CD8-positive, alpha-beta memory T cell (primary cell): Measurements from ENCODE around the gene AP1G2. TPM values are rescaled to one million over a fixed set of nuclear protein-coding genes. Genes with fewer than 3 reads are reported as not detected.
A peak's percentile ranks its signal among the peaks of the same experiment; 100 is the strongest.

Source experiments
- CTCF ChIA-PET: fragments of 350-600 bp; sonication (Branson Sonifier 250); formaldehyde crosslinking; loops from one replicate; lab custom pipeline; 2021; ENCODE audit warnings: antibody characterized with exemption; lab: Charles Lee
- POLR2A ChIA-PET: fragments of 350-600 bp; sonication (Branson Sonifier 250); formaldehyde crosslinking; loops from one replicate; lab custom pipeline; 2021; ENCODE audit warnings: antibody characterized with exemption; lab: Charles Lee
- DNase-seq, 5 donors: peaks; one replicate each; pipeline versions ENCODE4 v3.0.0 to v3.0.0-alpha.2; 2020 to 2022; ENCODE audit warnings: mixed read lengths in 1 of 5
- H3K27ac ChIP-seq: one replicate; pipeline ENCODE4 v1.7.0; 2013; ENCODE audit warnings: low read depth, mild to moderate bottlenecking, low read length, moderate library complexity
- H3K27me3 ChIP-seq: 2 replicates; pipeline ENCODE4 v1.7.0; 2013; ENCODE audit warnings: low read length, mild to moderate bottlenecking; ENCODE audit not compliant: insufficient read depth, poor library complexity, severe bottlenecking
- H3K36me3 ChIP-seq: 2 replicates; pipeline ENCODE4 v1.7.0; 2013; ENCODE audit warnings: mild to moderate bottlenecking, low read length, moderate library complexity; ENCODE audit not compliant: insufficient read depth
- H3K4me1 ChIP-seq: 2 replicates; pipeline ENCODE4 v1.7.0; 2013; ENCODE audit warnings: mild to moderate bottlenecking, low read length, moderate library complexity; ENCODE audit not compliant: insufficient read depth
- H3K4me3 ChIP-seq: 2 replicates; pipeline ENCODE4 v1.7.0; 2013; ENCODE audit warnings: mild to moderate bottlenecking, low read length
- H3K9me3 ChIP-seq: 2 replicates; pipeline ENCODE4 v1.7.0; 2013; ENCODE audit warnings: mild to moderate bottlenecking, low read length
- H3K27ac Mint-ChIP-seq, 8 donors: one replicate each; pipeline ENCODE4 v1.8.0; 2020 to 2021; ENCODE audit warnings: mixed read lengths in 8 of 8, mild to moderate bottlenecking in 6 of 8, inconsistent platforms in 3 of 8, moderate library complexity in 3 of 8
- H3K27me3 Mint-ChIP-seq, 2 donors: one replicate each; pipeline ENCODE4 v1.8.0; 2020 to 2021; ENCODE audit warnings: mixed read lengths in 2 of 2, mild to moderate bottlenecking in 1 of 2, moderate library complexity in 1 of 2
- H3K36me3 Mint-ChIP-seq, 3 donors: one replicate each; pipeline ENCODE4 v1.8.0; 2020 to 2021; ENCODE audit warnings: mixed read lengths in 3 of 3, inconsistent platforms in 1 of 3, mild to moderate bottlenecking in 1 of 3
- H3K4me1 Mint-ChIP-seq, 3 donors: one replicate each; pipeline ENCODE4 v1.8.0; 2020 to 2021; ENCODE audit warnings: mixed read lengths in 3 of 3, inconsistent platforms in 1 of 3, mild to moderate bottlenecking in 1 of 3
- H3K4me3 Mint-ChIP-seq, 7 donors: one replicate each; pipeline ENCODE4 v1.8.0; 2020 to 2021; ENCODE audit warnings: mixed read lengths in 7 of 7, mild to moderate bottlenecking in 6 of 7, moderate library complexity in 4 of 7, inconsistent platforms in 2 of 7
- H3K9me3 Mint-ChIP-seq, 5 donors: one replicate each; pipeline ENCODE4 v1.8.0; 2020 to 2022; ENCODE audit warnings: mixed read lengths in 5 of 5, mild to moderate bottlenecking in 3 of 5, moderate library complexity in 2 of 5, inconsistent platforms in 1 of 5
- polyA plus RNA-seq: library from polyadenylated mRNA; unstranded; fragments of 300-500 nt; fragmentation: Illumina TruSeq; gene quantifications from one replicate; pipeline ENCODE4 v1.2.3, GENCODE V29; 2021
- total RNA-seq, 2 experiments: library from RNA; stranded (reverse); gene quantifications; one replicate each; pipeline ENCODE4 v1.2.3, GENCODE V29; 2021

Gene AP1G2
- total and polyA plus RNA-seq, 3 experiments from 2014 or later, result 80.8 to 154 (median 152) TPM

GRCh38 chr14:23530375-23531055 is 37.1 kb downstream of the AP1G2 start:
- Histone ChIP-seq H3K9me3 (no peaks in the 10 kb centered on the region), H3K27ac (no peak overlapping the region), H3K4me3 (no peak overlapping the region), H3K36me3 (no peaks in the 10 kb centered on the region), H3K27me3 (no peaks in the 10 kb centered on the region), H3K4me1 (no peaks in the 10 kb centered on the region)
- Mint-ChIP-seq H3K27me3 (no peaks in the 10 kb centered on the region), H3K4me1 (no peaks in the 10 kb centered on the region), H3K9me3 (no peaks in the 10 kb centered on the region), H3K27ac (peak overlapping the region in 1 of 8 donors; percentile 29), H3K4me3 (no peak overlapping the region), H3K36me3 (no peaks in the 10 kb centered on the region)
- ChIA-PET CTCF (interaction anchor here (2.3 kb wide), 2 partner anchors 9 to 16 kb away, joined by 4 to 10 read pairs; no protein-coding TSS in a partner anchor), POLR2A (no interaction called here)
- DNase-seq, result no peak

GRCh38 chr14:23529016-23529415 is 38.6 kb downstream of the AP1G2 start:
- DNase-seq, result no peak
- H3K4me3 ChIP-seq, result no peak overlapping the region
- no peaks in the 10 kb centered on the region for H3K27me3 ChIP-seq
- Mint-ChIP-seq H3K4me3 (no peak overlapping the region), H3K27ac (peak overlapping the region in 1 of 8 donors; percentile 92), H3K36me3 (no peaks in the 10 kb centered on the region), H3K9me3 (no peaks in the 10 kb centered on the region), H3K27me3 (no peaks in the 10 kb centered on the region), H3K4me1 (no peaks in the 10 kb centered on the region)
- no peaks in the 10 kb centered on the region for H3K4me1 ChIP-seq
- H3K36me3 ChIP-seq, result no peaks in the 10 kb centered on the region
- no peaks in the 10 kb centered on the region for H3K9me3 ChIP-seq
- ChIA-PET POLR2A (no interaction called here), CTCF (interaction anchor here (2.3 kb wide), 1 partner anchor 15 kb away, joined by 4 read pairs; no protein-coding TSS in a partner anchor)
- no peak overlapping the region for H3K27ac ChIP-seq

- Histone ChIP-seq H3K36me3 (no peaks in the 10 kb centered on the region), H3K4me3 (no peak overlapping the region), H3K4me1 (no peaks in the 10 kb centered on the region), H3K9me3 (no peaks in the 10 kb centered on the region), H3K27ac (no peak overlapping the region), H3K27me3 (no peaks in the 10 kb centered on the region)
- Mint-ChIP-seq H3K9me3 (no peaks in the 10 kb centered on the region), H3K36me3 (no peaks in the 10 kb centered on the region), H3K27ac (peak overlapping the region in 2 of 8 donors; percentile 23 to 33), H3K27me3 (no peaks in the 10 kb centered on the region), H3K4me1 (no peaks in the 10 kb centered on the region), H3K4me3 (no peak overlapping the region)
- ChIA-PET CTCF (interaction anchor here (2.3 kb wide), 1 partner anchor 14 kb away, joined by 4 read pairs; no protein-coding TSS in a partner anchor), POLR2A (no interaction called here)
- no peak for DNase-seq
These were observed 39.0 kb downstream of the AP1G2 start for GRCh38 chr14:23528555-23528954.

GRCh38 chr14:23525611-23526010 is 42.0 kb downstream of the AP1G2 start:
- no peak overlapping the region for H3K4me3 Mint-ChIP-seq
- no peaks in the 10 kb centered on the region for H3K4me1 Mint-ChIP-seq
- Histone ChIP-seq H3K4me1 (no peaks in the 10 kb centered on the region), H3K4me3 (no peak overlapping the region), H3K9me3 (no peaks in the 10 kb centered on the region), H3K27me3 (no peaks in the 10 kb centered on the region), H3K36me3 (no peaks in the 10 kb centered on the region), H3K27ac (no peak overlapping the region)
- H3K27me3 Mint-ChIP-seq, result no peaks in the 10 kb centered on the region
- H3K36me3 Mint-ChIP-seq, result no peaks in the 10 kb centered on the region
- CTCF ChIA-PET, result interaction anchor here (1.5 kb wide), 1 partner anchor 34 kb away, joined by 3 read pairs; no protein-coding TSS in a partner anchor
- peak overlapping the region in 1 of 8 donors; percentile 82 for H3K27ac Mint-ChIP-seq
- H3K9me3 Mint-ChIP-seq, result no peaks in the 10 kb centered on the region
- no peak for DNase-seq
- POLR2A ChIA-PET, result interaction anchor here (0.6 kb wide), 1 partner anchor 240 kb away, joined by 3 read pairs; no protein-coding TSS in a partner anchor

GRCh38 chr14:23524954-23525353 is 42.6 kb downstream of the AP1G2 start:
- no peaks in the 10 kb centered on the region for H3K9me3 ChIP-seq
- ChIA-PET POLR2A (no interaction called here), CTCF (interaction anchor here (1.5 kb wide), 1 partner anchor 34 kb away, joined by 3 read pairs; no protein-coding TSS in a partner anchor)
- DNase-seq, result no peak
- Mint-ChIP-seq H3K27me3 (no peaks in the 10 kb centered on the region), H3K36me3 (no peaks in the 10 kb centered on the region), H3K4me3 (no peak overlapping the region), H3K9me3 (no peaks in the 10 kb centered on the region), H3K4me1 (no peaks in the 10 kb centered on the region), H3K27ac (peak overlapping the region in 1 of 8 donors; percentile 12)
- H3K27me3 ChIP-seq, result no peaks in the 10 kb centered on the region
- no peaks in the 10 kb centered on the region for H3K4me1 ChIP-seq
- no peak overlapping the region for H3K4me3 ChIP-seq
- no peaks in the 10 kb centered on the region for H3K36me3 ChIP-seq
- H3K27ac ChIP-seq, result no peak overlapping the region

- Histone ChIP-seq H3K27me3 (no peaks in the 10 kb centered on the region), H3K9me3 (no peaks in the 10 kb centered on the region), H3K4me3 (no peak overlapping the region), H3K36me3 (no peaks in the 10 kb centered on the region), H3K4me1 (no peaks in the 10 kb centered on the region), H3K27ac (no peak overlapping the region)
- Mint-ChIP-seq H3K4me3 (no peak overlapping the region), H3K27ac (no peak overlapping the region), H3K27me3 (no peaks in the 10 kb centered on the region), H3K4me1 (no peaks in the 10 kb centered on the region), H3K36me3 (peaks cover 0 to 4% (median 0%) of the 10 kb centered on the region in 3 donors), H3K9me3 (no peaks in the 10 kb centered on the region)
- no peak for DNase-seq
- ChIA-PET POLR2A (no interaction called here), CTCF (no interaction called here)
These were observed 44.2 kb downstream of the AP1G2 start for GRCh38 chr14:23523229-23524016.

GRCh38 chr14:23522643-23523198 is 44.9 kb downstream of the AP1G2 start:
- H3K27ac Mint-ChIP-seq, result peak overlapping the region in 2 of 8 donors; percentile 17 to 60
- CTCF ChIA-PET, result no interaction called here
- no peaks in the 10 kb centered on the region for H3K9me3 ChIP-seq

More at GRCh38 chr14:23522643-23523198, 44.9 kb downstream of the AP1G2 start:
- no peak for DNase-seq
- H3K36me3 ChIP-seq, result no peaks in the 10 kb centered on the region
- Mint-ChIP-seq H3K36me3 (peaks cover 0 to 4% (median 0%) of the 10 kb centered on the region in 3 donors), H3K27me3 (no peaks in the 10 kb centered on the region), H3K4me3 (no peak overlapping the region), H3K4me1 (no peaks in the 10 kb centered on the region), H3K9me3 (no peaks in the 10 kb centered on the region)
- POLR2A ChIA-PET, result no interaction called here
- H3K27ac ChIP-seq, result no peak overlapping the region
- no peak overlapping the region for H3K4me3 ChIP-seq
- H3K27me3 ChIP-seq, result no peaks in the 10 kb centered on the region
- H3K4me1 ChIP-seq, result no peaks in the 10 kb centered on the region
